Body of pancreas (tissue), 4 donors: ENCODE measurements around the gene SLC36A2.

ENCODE experiments used
- CTCF ChIP-seq, 7 experiments: fragments of 450-650 bp in 4 of 7; fragments of 200-600 bp in 3 of 7; sonication (generic) in 3 of 7; IDR thresholded peaks; one replicate each; pipeline ENCODE4 v1.5.1; 2016 to 2019; ENCODE audit warnings: antibody characterized with exemption in 7 of 7
- POLR2A ChIP-seq, 3 donors: fragments of 450-650 bp; IDR thresholded peaks; one replicate each; pipeline ENCODE4 v1.6.1; 2016; ENCODE audit warnings: antibody characterized with exemption in 3 of 3, mild to moderate bottlenecking in 2 of 3

GRCh38 chr5:151298063-151298855 lies 49.1 kb downstream of the SLC36A2 start:
- TF ChIP-seq CTCF (IDR thresholded peaks at IDR 0.05): peak in 5 of 7 experiments; percentile 13 to 65 (median 49)
- no peak for TF ChIP-seq POLR2A (IDR thresholded peaks at IDR 0.05)
